HG02623 (cell line): ENCODE measurements around the gene PCBP4.

Experiments
- ATAC-seq: cut with Tn5 transposase; IDR thresholded peaks from one replicate; pipeline ENCODE4 v1.9.1; 2021; ENCODE audit warnings: moderate library complexity; ENCODE audit not compliant: unreplicated experiment

Gene PCBP4

GRCh38 chr3:51958603-51959521, 8.4 kb downstream of the PCBP4 start:
- ATAC-seq: no peak

- ATAC-seq: no peak
Measured at GRCh38 chr3:51957520-51958205, 9.6 kb downstream of the PCBP4 start.

GRCh38 chr3:51955893-51956770, 11.1 kb downstream of the PCBP4 start:
- no peak for ATAC-seq

GRCh38 chr3:51955175-51955892, 11.9 kb downstream of the PCBP4 start, which contains the start of gene GPR62:
TSS of gene GPR62 (plus strand) at chr3:51955381. CDS start at chr3:51955653, 272 bp downstream.
- no peak for ATAC-seq

DNA sequence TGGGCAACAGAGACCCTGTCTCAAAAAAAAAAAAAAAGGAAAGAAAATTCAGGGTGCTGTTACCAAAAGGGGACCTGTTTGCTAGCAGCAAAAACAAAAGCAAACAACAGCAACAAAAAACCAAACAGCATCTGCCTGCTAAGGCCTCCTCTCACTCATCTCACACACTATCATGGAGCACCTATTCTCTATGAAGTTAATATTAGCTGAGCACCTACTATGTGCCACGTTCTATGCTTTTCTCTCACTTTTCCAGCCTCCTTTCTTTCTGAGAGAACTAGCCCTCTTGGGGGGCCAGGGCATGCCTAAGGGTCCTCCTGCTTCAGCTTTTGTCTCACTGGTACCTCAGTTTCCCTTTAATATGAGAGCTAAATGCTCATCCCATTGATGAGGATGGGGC, 12.5 kb downstream of the PCBP4 start:
- no peak for ATAC-seq

DNA sequence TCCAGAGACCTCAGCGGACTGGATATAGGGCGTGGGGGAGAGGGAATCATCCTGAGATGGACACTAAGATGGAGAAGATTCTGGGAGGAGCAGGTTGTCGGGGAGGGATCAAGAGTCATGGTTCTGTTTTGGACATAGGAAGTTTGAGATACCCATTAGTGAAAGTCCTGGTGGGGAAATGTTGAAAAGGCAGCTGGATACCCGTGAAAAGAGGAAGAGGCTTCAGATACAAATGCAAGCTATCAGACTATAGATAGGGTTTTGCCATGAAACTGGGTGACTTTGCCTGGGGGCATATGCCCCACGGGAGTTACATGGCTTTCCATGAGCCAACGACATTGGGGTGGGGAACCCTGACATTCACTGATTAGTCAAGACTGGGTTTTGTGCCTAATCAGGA, 13.1 kb downstream of the PCBP4 start:
- ATAC-seq: no peak

GRCh38 chr3:51953445-51953844, 13.8 kb downstream of the PCBP4 start:
- no peak for ATAC-seq

DNA sequence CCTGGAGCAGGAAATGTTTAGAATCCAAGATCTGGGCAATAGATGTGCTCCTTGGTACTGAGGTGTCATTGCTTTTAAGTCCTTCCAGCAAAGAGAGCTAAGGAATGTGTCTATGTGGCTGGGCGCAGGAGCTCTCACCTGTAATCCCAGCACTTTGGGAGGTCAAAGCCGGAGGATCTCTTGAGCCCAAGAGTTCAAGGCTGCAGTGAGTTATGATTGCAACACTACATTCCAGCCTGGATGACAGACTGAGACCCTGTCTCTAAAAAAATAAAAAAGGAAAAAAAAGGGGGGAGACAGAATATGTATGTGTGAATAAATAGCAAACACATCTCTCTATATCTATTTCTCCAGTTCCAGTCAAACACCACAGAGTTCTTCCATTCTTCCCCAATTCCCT, 16.4 kb downstream of the PCBP4 start:
- ATAC-seq: no peak

DNA sequence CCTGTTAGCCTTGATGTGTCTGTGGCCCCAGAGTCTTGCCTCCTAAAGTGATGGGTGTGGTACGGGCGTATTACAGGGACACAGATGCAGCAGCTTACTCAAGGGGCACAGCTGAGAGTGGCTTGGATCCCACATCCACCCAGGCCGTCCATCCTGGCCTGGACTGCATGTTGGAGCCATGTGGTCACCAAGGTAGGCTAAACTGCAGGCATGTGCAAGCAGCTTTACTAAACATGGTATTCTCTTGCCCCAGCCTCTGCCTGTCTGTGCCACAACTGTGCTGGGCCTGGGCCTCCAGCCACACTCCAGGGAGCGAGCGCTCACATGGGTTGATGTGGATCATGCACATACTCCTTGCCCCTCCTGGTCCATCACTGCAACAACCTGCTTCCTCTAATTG, 18.1 kb downstream of the PCBP4 start:
- no peak for ATAC-seq

GRCh38 chr3:51948016-51948580, 19.2 kb downstream of the PCBP4 start:
- ATAC-seq: no peak

- no peak for ATAC-seq
Measured at GRCh38 chr3:51947215-51947900, 19.9 kb downstream of the PCBP4 start.

DNA sequence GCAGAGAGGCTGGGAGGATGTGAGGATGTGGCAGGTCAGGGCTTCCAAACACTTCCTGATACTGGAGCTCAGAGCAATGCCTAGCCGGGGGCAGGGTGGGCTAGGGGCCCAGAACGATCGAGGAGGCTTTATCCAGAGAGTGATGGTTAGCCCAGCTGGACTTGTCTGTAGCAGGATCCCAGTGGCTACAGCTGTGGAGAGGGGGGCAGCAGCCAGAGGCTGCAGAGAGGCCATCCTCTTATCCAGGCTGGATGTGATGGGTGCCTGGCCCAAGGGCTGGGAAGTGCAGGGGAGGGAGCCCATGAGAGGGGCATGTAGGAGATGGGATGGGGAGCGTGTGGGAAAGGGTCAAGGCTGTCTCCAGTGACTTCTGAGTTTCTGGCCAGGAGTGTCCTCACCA, 20.5 kb downstream of the PCBP4 start:
- no peak for ATAC-seq

- ATAC-seq: no peak
Measured at GRCh38 chr3:51945926-51946705, 21.1 kb downstream of the PCBP4 start.

DNA sequence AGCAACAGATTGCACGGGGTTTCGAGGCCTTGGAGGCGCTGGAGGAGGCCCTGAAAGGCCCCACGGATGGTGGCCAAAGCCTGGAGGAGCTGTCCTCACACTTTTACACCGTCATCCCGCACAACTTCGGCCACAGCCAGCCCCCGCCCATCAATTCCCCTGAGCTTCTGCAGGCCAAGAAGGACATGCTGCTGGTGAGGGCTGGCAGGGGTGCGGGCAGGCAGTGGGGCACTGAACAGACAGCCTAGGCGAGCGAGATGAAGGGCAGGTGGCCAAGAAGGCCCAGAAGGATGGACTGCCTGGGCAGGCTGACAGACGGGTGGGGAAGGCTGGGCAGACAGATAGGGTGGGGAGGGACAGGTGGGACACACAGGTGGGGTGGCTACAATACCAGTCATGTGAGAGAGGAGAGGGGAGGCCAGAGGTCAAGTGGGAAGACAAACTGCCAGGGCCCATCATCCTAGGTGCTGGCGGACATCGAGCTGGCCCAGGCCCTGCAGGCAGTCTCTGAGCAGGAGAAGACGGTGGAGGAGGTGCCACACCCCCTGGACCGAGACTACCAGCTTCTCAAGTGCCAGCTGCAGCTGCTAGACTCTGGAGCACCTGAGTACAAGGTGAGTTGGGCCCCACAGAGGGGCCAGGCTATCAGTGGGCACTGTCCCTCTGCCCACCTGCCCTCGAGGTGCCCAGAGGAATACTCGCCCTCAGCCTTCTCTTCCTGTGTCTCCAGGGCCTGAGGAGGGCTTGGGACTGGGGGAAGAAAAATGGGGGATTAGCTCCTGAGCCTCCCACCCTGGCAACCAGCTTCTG, 22.0 kb downstream of the PCBP4 start:
- no peak for ATAC-seq

DNA sequence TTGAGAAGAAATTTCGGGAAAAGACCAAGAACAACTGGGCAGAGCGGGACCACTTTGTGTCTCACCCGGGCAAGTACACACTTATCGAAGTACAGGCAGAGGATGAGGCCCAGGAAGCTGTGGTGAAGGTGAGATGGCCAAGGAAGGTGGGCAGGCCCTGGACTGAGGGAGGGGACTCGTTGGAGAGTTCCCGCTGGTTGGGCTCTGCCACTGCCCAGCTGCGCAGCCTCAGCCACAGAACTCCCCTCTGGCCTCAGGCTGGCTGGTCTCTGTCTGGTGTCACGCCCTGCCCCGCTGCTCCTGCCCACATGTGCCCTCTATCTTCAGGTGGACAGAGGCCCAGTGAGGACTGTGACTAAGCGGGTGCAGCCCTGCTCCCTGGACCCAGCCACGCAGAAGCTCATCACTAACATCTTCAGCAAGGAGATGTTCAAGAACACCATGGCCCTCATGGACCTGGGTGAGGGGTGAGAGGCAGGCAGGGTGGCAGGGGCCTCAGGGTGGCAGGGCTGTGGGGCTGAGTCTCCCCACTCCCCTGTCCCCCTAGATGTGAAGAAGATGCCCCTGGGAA, 22.7 kb downstream of the PCBP4 start:
- no peak for ATAC-seq

DNA sequence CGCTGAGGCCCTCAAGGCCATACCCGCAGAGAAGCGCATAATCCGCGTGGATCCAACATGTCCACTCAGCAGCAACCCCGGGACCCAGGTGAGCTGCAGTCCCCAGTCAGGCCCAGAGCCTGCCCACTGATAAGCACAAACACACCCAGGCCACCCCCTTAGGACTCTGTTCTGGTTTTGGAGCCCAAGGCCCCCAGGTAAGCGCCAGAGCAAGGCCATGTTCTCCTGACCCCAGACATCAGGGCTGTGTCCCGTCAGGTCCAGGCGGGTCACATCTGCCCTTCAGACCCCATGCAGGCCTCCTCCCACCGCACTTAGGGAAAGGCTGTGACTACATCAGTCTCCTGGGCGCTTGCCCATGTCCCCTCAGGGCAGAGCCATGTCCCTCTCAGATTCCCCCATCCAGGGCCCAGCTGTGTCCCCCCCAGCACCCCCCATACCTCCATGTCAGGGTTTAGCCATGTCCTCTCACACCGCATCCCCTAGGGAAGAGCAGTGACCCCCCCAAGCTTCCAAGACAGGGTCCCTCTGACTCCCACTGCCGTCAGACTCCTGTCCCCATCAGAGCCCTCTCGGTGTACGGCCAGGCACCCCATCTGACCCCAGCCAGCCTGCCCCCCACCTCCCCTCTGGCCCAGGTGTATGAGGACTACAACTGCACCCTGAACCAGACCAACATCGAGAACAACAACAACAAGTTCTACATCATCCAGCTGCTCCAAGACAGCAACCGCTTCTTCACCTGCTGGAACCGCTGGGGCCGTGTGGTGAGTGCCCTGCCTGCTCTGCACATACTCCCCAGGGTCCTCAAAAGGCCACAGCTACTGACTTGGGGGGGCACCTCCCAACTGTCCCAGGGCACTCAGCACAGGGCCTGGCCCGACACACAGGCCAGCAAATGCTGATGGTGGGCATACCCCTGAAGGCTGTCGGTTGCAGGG, 23.5 kb downstream of the PCBP4 start:
- ATAC-seq: no peak
